HG03066 (cell line): Measurements from ENCODE around the gene KDM6A.
"Not testable (repeated sequence)": the region's sequence is repeated elsewhere in the genome, so short reads cannot be mapped to it uniquely, and the experiment has no call there.

Experiments
- ATAC-seq: cut with Tn5 transposase; IDR thresholded peaks from one replicate; pipeline ENCODE4 v1.9.1; 2021; ENCODE audit warnings: low read depth; ENCODE audit not compliant: unreplicated experiment

Gene KDM6A

GRCh38 chrX:44884944-44885343 is 12.0 kb downstream of the KDM6A start:
- no peak for ATAC-seq

GRCh38 chrX:44889824-44890223 is 16.8 kb downstream of the KDM6A start:
- ATAC-seq, result no peak

- no peak for ATAC-seq
These were observed 17.3 kb downstream of the KDM6A start for GRCh38 chrX:44890247-44890646.

- ATAC-seq, result not testable (repeated sequence)
These were observed 17.7 kb downstream of the KDM6A start for GRCh38 chrX:44890687-44891086.

GRCh38 chrX:44891642-44892041 is 18.7 kb downstream of the KDM6A start:
- ATAC-seq, result no peak

- no peak for ATAC-seq
These were observed 23.8 kb downstream of the KDM6A start for GRCh38 chrX:44896876-44897186.

GRCh38 chrX:44897539-44897938 is 24.6 kb downstream of the KDM6A start:
- ATAC-seq, result no peak

GRCh38 chrX:44898411-44899221 is 25.6 kb downstream of the KDM6A start:
- ATAC-seq, result no peak

GRCh38 chrX:44899946-44900345 is 27.0 kb downstream of the KDM6A start:
- ATAC-seq, result no peak

GRCh38 chrX:44903107-44903506 is 30.1 kb downstream of the KDM6A start:
- ATAC-seq, result no peak

GRCh38 chrX:44903830-44904530 is 31.0 kb downstream of the KDM6A start:
- ATAC-seq, result no peak

- ATAC-seq, result no peak
These were observed 31.6 kb downstream of the KDM6A start for GRCh38 chrX:44904542-44905115.

GRCh38 chrX:44906041-44906440 is 33.1 kb downstream of the KDM6A start:
- no peak for ATAC-seq

GRCh38 chrX:44906542-44906941 is 33.6 kb downstream of the KDM6A start:
- no peak for ATAC-seq

- ATAC-seq, result no peak
These were observed 35.2 kb downstream of the KDM6A start for GRCh38 chrX:44908153-44908552.

- ATAC-seq, result no peak
These were observed 35.8 kb downstream of the KDM6A start for GRCh38 chrX:44908827-44909226.

- not testable (repeated sequence) for ATAC-seq
These were observed 37.5 kb downstream of the KDM6A start for GRCh38 chrX:44910508-44910907.

- not testable (repeated sequence) for ATAC-seq
These were observed 38.1 kb downstream of the KDM6A start for GRCh38 chrX:44911074-44911600.

- no peak for ATAC-seq
These were observed 40.9 kb downstream of the KDM6A start for GRCh38 chrX:44913656-44914531.

GRCh38 chrX:44914532-44915198 is 41.7 kb downstream of the KDM6A start:
- ATAC-seq, result peak; percentile 82
